ENCODE measurements around the gene OLFML2B.

The OLFML2B gene

GRCh38 chr1:161941726-161942436 lies 81.8 kb downstream of the OLFML2B start:
- Histone ChIP-seq H3K4me1 (ENCODE audit: insufficient read depth, low read length) (peaks cover 7% of the 10 kb centered on the region; the same call in 1 of the 2 replicates), H3K27ac (ENCODE audit: low read length) (no peak overlapping the region), H3K4me3 (ENCODE audit: low read length) (no peak overlapping the region), H3K9ac (ENCODE audit: low read depth, low read length) (no peak overlapping the region), H3K9me3 (ENCODE audit: insufficient read depth, low read depth, low read length) (no peaks in the 10 kb centered on the region), H3K36me3 (ENCODE audit: insufficient read depth, low read depth, low read length) (no peaks in the 10 kb centered on the region), H3K27me3 (ENCODE audit: insufficient read depth, low read length) (no peaks in the 10 kb centered on the region)

- Histone ChIP-seq H3K4me1 (ENCODE audit: insufficient read depth, low read length) (peaks cover 5% of the 10 kb centered on the region; the same call in 1 of the 2 replicates), H3K36me3 (ENCODE audit: insufficient read depth, low read depth, low read length) (no peaks in the 10 kb centered on the region), H3K9ac (ENCODE audit: low read depth, low read length) (no peak overlapping the region), H3K27ac (ENCODE audit: low read length) (no peak overlapping the region), H3K27me3 (ENCODE audit: insufficient read depth, low read length) (no peaks in the 10 kb centered on the region), H3K4me3 (ENCODE audit: low read length) (no peak overlapping the region), H3K9me3 (ENCODE audit: insufficient read depth, low read depth, low read length) (no peaks in the 10 kb centered on the region)
These were observed 82.6 kb downstream of the OLFML2B start for GRCh38 chr1:161940866-161941591.

- H3K4me1 ChIP-seq (ENCODE audit: insufficient read depth, low read length), result no peaks in the 10 kb centered on the region
- no peaks in the 10 kb centered on the region for H3K36me3 ChIP-seq (ENCODE audit: insufficient read depth, low read depth, low read length)
- H3K27ac ChIP-seq (ENCODE audit: low read length), result no peak overlapping the region
- no peaks in the 10 kb centered on the region for H3K27me3 ChIP-seq (ENCODE audit: insufficient read depth, low read length)
- no peaks in the 10 kb centered on the region for H3K9me3 ChIP-seq (ENCODE audit: insufficient read depth, low read depth, low read length)
- H3K4me3 ChIP-seq (ENCODE audit: low read length), result no peak overlapping the region
- no peak overlapping the region for H3K9ac ChIP-seq (ENCODE audit: low read depth, low read length)
These were observed 86.9 kb downstream of the OLFML2B start for GRCh38 chr1:161936786-161937185.

- Histone ChIP-seq H3K27me3 (ENCODE audit: insufficient read depth, low read length) (no peaks in the 10 kb centered on the region), H3K4me1 (ENCODE audit: insufficient read depth, low read length) (no peaks in the 10 kb centered on the region), H3K4me3 (ENCODE audit: low read length) (no peak overlapping the region), H3K36me3 (ENCODE audit: insufficient read depth, low read depth, low read length) (no peaks in the 10 kb centered on the region), H3K9ac (ENCODE audit: low read depth, low read length) (no peak overlapping the region), H3K27ac (ENCODE audit: low read length) (no peak overlapping the region), H3K9me3 (ENCODE audit: insufficient read depth, low read depth, low read length) (no peaks in the 10 kb centered on the region)
These were observed 88.4 kb downstream of the OLFML2B start for GRCh38 chr1:161935264-161935663.

- no peak overlapping the region for H3K9ac ChIP-seq (ENCODE audit: low read depth, low read length)
- no peaks in the 10 kb centered on the region for H3K4me1 ChIP-seq (ENCODE audit: insufficient read depth, low read length)
- no peaks in the 10 kb centered on the region for H3K9me3 ChIP-seq (ENCODE audit: insufficient read depth, low read depth, low read length)
- H3K27ac ChIP-seq (ENCODE audit: low read length), result no peak overlapping the region
- no peaks in the 10 kb centered on the region for H3K27me3 ChIP-seq (ENCODE audit: insufficient read depth, low read length)
- no peak overlapping the region for H3K4me3 ChIP-seq (ENCODE audit: low read length)
- no peaks in the 10 kb centered on the region for H3K36me3 ChIP-seq (ENCODE audit: insufficient read depth, low read depth, low read length)
These were observed 89.8 kb downstream of the OLFML2B start for GRCh38 chr1:161933592-161934588.
